ENCODE results near the gene RMRP.
A peak's percentile ranks its signal among the peaks of the same experiment; 100 is the strongest.
"Not testable (repeated sequence)": the region's sequence is repeated elsewhere in the genome, so short reads cannot be mapped to it uniquely, and the experiment has no call there.

The RMRP gene

DNA sequence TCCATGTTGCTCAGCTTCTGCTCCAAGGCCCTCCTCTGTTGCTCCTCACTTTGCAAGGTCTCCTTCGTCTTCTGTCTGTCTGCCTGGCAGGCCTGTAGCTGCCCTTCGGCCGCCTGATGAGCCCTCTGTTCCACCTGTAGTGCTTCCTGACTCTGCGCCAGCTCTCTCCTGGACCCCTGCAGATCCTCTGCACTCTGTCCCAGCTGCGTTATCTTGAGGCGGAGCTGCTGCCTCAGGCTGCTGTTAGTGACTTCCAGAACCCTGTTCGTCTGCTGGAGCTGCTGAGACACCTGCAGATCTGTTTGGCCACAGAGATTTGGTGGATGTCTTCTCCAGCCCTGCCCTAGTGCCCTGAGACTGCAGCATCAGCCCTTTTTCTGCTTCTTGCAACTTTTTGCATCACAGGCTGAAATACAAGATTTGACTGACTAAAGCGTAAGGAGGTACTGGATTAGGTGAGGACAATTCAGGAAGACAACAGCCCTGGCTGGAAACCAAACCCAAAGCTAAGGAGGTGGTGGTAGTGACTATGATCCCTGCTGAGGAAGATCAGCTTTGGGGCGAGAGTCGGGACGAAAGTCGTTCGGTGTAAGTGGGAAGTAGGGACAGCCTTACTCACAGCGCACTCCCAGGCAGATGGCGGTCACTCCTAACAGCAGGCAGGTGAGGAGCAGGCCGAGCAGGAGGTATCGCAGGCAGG, 41.7 kb downstream of the RMRP start:
- no peaks in the 10 kb centered on the region for H3K9me3 ChIP-seq
- H3K36me3 ChIP-seq: no peaks in the 10 kb centered on the region
- H3K4me3 ChIP-seq (ENCODE audit: low read depth in 1 of 2, low read length in 1 of 2): no peak overlapping the region
- peaks cover 9 to 12% of the 10 kb centered on the region in 2 experiments for H3K4me1 ChIP-seq (ENCODE audit: control insufficient read depth in 1 of 2, insufficient read depth in 1 of 2, low read depth in 1 of 2, low read length in 1 of 2)
- peaks cover 33% of the 10 kb centered on the region for H3K27me3 ChIP-seq
- H3K27ac ChIP-seq: no peak overlapping the region
- TF ChIP-seq, protein P1, sequence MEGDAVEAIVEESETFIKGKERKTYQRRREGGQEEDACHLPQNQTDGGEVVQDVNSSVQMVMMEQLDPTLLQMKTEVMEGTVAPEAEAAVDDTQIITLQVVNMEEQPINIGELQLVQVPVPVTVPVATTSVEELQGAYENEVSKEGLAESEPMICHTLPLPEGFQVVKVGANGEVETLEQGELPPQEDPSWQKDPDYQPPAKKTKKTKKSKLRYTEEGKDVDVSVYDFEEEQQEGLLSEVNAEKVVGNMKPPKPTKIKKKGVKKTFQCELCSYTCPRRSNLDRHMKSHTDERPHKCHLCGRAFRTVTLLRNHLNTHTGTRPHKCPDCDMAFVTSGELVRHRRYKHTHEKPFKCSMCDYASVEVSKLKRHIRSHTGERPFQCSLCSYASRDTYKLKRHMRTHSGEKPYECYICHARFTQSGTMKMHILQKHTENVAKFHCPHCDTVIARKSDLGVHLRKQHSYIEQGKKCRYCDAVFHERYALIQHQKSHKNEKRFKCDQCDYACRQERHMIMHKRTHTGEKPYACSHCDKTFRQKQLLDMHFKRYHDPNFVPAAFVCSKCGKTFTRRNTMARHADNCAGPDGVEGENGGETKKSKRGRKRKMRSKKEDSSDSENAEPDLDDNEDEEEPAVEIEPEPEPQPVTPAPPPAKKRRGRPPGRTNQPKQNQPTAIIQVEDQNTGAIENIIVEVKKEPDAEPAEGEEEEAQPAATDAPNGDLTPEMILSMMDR (IDR thresholded peaks at IDR 0.05): no peak

- no peak overlapping the region for H3K4me3 ChIP-seq (ENCODE audit: low read depth in 1 of 2, low read length in 1 of 2)
- peaks cover 19% of the 10 kb centered on the region for H3K36me3 ChIP-seq
- H3K27ac ChIP-seq: no peak overlapping the region
- TF ChIP-seq, protein P1 (IDR thresholded peaks at IDR 0.05): no peak
- H3K27me3 ChIP-seq: peaks cover 24% of the 10 kb centered on the region
- no peaks in the 10 kb centered on the region for H3K9me3 ChIP-seq
- peaks cover 9 to 12% of the 10 kb centered on the region in 2 experiments for H3K4me1 ChIP-seq (ENCODE audit: control insufficient read depth in 1 of 2, insufficient read depth in 1 of 2, low read depth in 1 of 2, low read length in 1 of 2)
Observed at GRCh38 chr9:35612843-35613242, 45.0 kb downstream of the RMRP start.

DNA sequence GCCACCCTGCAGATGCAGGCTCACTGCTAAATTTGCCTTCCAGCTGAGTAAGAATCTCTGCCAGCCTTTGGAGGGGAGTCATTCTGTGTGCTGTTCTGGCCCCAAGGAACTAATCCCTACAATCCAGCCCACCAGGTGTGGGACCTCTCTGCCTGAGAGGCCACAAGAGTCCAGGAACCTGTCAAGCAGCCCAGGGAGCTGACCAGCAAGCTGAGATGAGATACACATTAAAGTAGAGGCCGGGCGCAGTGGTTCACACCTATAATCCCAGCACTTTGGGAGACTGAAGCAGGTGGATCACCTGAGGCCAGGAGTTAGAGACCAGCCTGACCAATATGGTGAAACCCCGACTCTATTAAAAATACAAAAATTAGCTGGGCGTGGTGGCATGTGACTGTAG, 45.8 kb downstream of the RMRP start:
- H3K36me3 ChIP-seq: peaks cover 21% of the 10 kb centered on the region
- peaks cover 16% of the 10 kb centered on the region for H3K27me3 ChIP-seq
- H3K9me3 ChIP-seq; H3K4me3 ChIP-seq (ENCODE audit: low read depth in 1 of 2, low read length in 1 of 2); H3K4me1 ChIP-seq (ENCODE audit: control insufficient read depth in 1 of 2, insufficient read depth in 1 of 2, low read depth in 1 of 2, low read length in 1 of 2); H3K27ac ChIP-seq: not testable (repeated sequence)

DNA sequence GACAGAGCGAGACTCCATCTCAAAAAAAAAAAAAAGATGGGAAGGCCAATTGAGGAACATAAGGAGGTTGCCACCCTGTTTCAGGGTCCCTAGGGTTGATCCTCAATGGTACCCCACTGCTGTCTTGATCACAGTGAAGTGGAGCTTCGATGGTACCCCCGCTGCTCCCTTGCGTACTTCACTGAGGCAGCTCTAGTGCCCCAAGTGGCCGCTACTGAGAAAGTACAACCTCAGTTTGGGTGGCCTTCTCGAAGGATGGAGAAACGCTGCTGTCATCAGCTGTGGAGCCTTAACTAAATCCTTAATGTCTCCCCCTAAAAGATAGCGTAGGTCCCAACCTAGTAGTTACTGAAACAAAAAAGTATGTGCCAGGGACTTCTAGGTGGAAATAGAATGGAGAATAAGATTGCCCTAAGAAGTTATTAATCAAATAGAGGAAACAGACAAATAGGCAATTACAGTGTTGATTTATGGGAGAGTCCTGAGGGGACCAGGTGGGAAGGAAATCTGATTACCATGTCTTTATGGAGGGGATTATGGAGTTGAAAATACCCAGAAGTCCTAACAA, 46.5 kb downstream of the RMRP start:
- H3K36me3 ChIP-seq: peaks cover 21% of the 10 kb centered on the region
- peaks cover 8% of the 10 kb centered on the region for H3K27me3 ChIP-seq
- no peak overlapping the region for H3K27ac ChIP-seq
- H3K4me3 ChIP-seq (ENCODE audit: low read depth in 1 of 2, low read length in 1 of 2): no peak overlapping the region
- peaks cover under 1 to 6% of the 10 kb centered on the region in 2 experiments for H3K4me1 ChIP-seq (ENCODE audit: control insufficient read depth in 1 of 2, insufficient read depth in 1 of 2, low read depth in 1 of 2, low read length in 1 of 2)
- H3K9me3 ChIP-seq: no peaks in the 10 kb centered on the region
- TF ChIP-seq, protein P1 (IDR thresholded peaks at IDR 0.05): peak; percentile 43

- Histone ChIP-seq H3K4me3 (ENCODE audit: low read depth in 1 of 2, low read length in 1 of 2) (no peak overlapping the region), H3K27me3 (no peaks in the 10 kb centered on the region), H3K27ac (no peak overlapping the region), H3K9me3 (no peaks in the 10 kb centered on the region), H3K4me1 (ENCODE audit: control insufficient read depth in 1 of 2, insufficient read depth in 1 of 2, low read depth in 1 of 2, low read length in 1 of 2) (peaks cover 10 to 14% of the 10 kb centered on the region in 2 experiments), H3K36me3 (peaks cover 21% of the 10 kb centered on the region)
- TF ChIP-seq, protein P1 (IDR thresholded peaks at IDR 0.05): no peak
Observed at GRCh38 chr9:35609820-35610163, 48.0 kb downstream of the RMRP start.

DNA sequence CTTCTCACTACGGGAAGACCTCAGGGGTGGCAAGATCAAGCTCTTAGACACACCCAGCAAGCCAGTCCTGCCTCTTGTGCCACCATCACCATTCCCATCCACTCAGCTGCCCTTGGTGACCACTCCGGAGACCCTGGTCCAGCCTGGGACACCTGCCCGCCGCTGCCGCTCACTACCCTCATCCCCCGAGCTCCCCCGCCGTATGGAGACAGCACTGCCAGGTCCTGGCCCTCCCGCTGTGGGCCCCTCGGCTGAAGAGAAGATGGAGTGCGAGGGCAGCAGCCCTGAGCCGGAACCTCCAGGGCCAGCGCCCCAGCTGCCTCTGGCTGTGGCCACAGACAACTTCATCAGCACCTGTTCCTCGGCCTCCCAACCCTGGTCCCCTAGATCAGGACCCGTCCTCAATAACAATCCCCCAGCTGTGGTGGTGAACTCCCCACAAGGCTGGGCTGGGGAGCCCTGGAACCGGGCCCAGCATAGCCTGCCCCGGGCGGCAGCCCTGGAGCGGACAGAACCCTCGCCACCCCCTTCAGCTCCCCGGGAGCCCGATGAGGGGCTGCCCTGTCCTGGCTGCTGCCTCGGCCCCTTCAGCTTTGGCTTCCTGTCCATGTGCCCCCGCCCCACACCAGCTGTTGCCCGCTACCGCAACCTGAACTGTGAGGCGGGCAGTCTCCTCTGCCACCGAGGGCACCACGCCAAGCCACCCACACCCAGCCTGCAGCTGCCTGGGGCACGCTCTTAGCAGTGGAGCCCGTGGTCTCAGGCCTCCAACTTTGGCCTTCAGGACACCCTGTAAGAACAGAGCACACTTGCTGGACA, 48.6 kb downstream of the RMRP start:
- Histone ChIP-seq H3K9me3 (no peaks in the 10 kb centered on the region), H3K36me3 (peaks cover 21% of the 10 kb centered on the region), H3K27ac (no peak overlapping the region), H3K4me1 (ENCODE audit: control insufficient read depth in 1 of 2, insufficient read depth in 1 of 2, low read depth in 1 of 2, low read length in 1 of 2) (peaks cover 12 to 20% of the 10 kb centered on the region in 2 experiments), H3K4me3 (ENCODE audit: low read depth in 1 of 2, low read length in 1 of 2) (no peak overlapping the region), H3K27me3 (no peaks in the 10 kb centered on the region)
- TF ChIP-seq, protein P1 (IDR thresholded peaks at IDR 0.05): no peak

Measured in neutrophil (primary cell).